Esophagus mucosa (tissue), 1 donor: ENCODE measurements around the gene BTF3L4. TPM values are rescaled to one million over a fixed set of nuclear protein-coding genes. Genes with fewer than 3 reads are reported as not detected.

Experiments used
- ATAC-seq: fragments of 200-7000 bp; cut with Tn5 transposase; one replicate; pipeline ENCODE4 v1.9.1; 2020
- total RNA-seq: library from RNA; stranded (reverse); gene quantifications from one replicate; pipeline ENCODE4 v1.2.4, GENCODE V29; 2023
- donor health status: DM: yes; HTN: yes; CAD: no.

BTF3L4 gene
- total RNA-seq, 1 donor from 2014 or later, result 37.5 TPM

DNA sequence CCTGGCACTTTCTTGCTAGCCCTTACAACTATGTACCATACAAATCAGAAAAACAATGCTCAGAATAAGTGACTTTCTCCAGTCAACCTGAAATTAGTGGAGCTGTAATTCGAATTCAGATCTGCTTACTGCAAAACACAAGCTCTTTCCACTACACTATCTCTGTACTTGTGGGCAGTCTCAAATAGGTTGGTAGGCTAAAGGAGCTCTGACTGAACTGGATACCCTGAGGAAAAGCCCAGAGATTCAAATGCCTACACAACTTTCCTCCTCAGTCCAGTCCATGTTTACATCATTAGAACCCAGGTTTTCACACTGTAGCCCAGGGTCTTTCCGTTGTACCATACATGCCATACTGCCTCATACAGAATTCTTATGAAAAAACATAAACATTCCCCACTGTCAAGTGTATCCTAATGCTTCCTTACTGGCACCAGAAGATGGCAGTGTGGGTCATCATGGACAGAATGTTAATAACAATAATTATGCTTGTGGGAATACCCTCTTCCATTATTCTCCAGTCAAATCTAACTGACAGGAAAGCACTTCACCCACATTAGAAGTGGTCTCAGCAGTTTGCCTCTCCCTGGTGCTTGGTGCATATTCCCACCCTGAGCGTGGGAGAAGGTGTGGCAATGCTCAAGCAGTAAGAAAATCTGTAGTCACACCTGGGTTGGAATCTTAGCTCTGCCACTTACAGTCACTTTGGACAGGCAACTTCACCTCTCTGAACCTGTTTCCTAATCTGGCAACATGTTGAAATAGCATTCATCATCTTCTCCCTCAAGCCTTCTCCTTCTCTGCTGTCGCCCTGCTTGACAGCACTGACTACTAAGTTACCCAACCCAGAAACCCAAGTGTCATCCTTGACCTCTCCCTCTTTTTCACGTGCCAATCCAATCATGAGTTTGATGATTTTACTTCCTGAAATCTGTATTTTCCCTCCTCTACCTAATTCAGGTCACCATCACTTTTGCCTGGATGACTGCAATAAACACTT is 71.4 kb downstream of the BTF3L4 start:
- peak; percentile 94 for ATAC-seq

DNA sequence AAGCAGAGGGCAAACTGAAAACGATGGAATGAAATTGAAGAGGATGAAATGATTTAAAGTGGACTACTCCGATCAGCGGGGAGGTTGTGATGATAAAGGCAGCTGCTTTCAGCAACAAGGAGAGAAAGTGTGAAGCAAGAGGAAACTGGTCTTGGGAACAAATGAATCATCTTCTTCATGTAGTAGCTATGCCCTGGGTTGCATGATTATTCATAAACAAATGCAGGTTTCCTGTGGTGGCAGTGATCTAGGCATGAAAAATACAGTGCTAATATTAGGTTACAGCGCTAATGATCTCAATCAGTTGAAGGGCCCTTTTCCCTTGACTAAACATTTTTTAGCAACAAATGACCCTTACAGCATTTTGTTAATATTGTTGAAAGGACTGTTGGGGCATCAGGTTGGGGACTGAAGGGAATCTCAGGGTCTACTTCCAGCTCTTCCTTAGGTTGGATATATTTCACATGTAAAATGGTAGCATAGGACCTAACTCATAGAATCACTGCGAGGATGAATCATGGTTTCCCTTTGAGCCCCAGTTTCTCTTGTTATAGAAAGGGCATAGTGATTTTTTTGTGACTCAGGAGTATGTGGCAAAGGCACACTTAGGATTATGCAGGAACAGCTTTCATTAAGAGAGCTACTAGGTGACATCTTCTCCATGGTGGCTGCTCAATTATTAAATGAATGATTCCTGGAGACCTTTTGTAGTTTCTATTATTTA is 83.9 kb downstream of the BTF3L4 start:
- ATAC-seq, result peak; percentile 72

Other genes starting within 250 kb of the BTF3L4 start
- gene NRDC, start 177.6 kb upstream of the BTF3L4 start, total RNA-seq, result 94.9 TPM
- gene RAB3B, start 65.6 kb upstream of the BTF3L4 start, total RNA-seq, result 0.04 TPM
- 5.4 TPM for gene KTI12, start 22.5 kb upstream of the BTF3L4 start, total RNA-seq
- gene TXNDC12, start 1.1 kb upstream of the BTF3L4 start, total RNA-seq, result 32.8 TPM
- 12.1 TPM for gene ZFYVE9, start 85.8 kb downstream of the BTF3L4 start, total RNA-seq